Bronchial epithelial cell (primary cell): ENCODE measurements around the gene CCNE1. TPM values are rescaled to one million over a fixed set of nuclear protein-coding genes. Genes with fewer than 3 reads are reported as not detected.

Experiments used
- DNase-seq: peaks from one replicate; pipeline ENCODE4 v3.0.0-alpha.2; 2010; ENCODE audit warnings: low read depth
- FAIRE-seq: peaks from 2 replicates; lab custom pipeline; 2011; peaks lifted over from hg19 to GRCh38; lab: Jason Lieb, UNC
- H3K27me3 ChIP-seq: 2 replicates; pipeline ENCODE4 v1.5.1; 2011; ENCODE audit warnings: low read length; ENCODE audit not compliant: control insufficient read depth, insufficient read depth
- H3K36me3 ChIP-seq: 2 replicates; pipeline ENCODE4 v1.5.1; 2011; ENCODE audit warnings: low read length; ENCODE audit not compliant: control insufficient read depth, insufficient read depth
- H3K4me3 ChIP-seq: 2 replicates; pipeline ENCODE4 v1.5.1; 2011; ENCODE audit warnings: mild to moderate bottlenecking, low read depth, low read length, control low read depth
- CTCF ChIP-seq: IDR thresholded peaks from 2 replicates; pipeline ENCODE4 v1.5.1; 2011; ENCODE audit warnings: mild to moderate bottlenecking, moderate library complexity, low read length, control low read depth, inconsistent platforms; ENCODE audit not compliant: insufficient read depth, severe bottlenecking
- total RNA-seq: library from RNA; depleted of rRNA; stranded (reverse); fragments of >200 nt; gene quantifications from 2 replicates; pipeline ENCODE4 v1.2.1, GENCODE V29; 2014

CCNE1 gene
- 6.1 and 9.9 TPM in 2 replicates for total RNA-seq

GRCh38 chr19:29811125-29812079 lies at the start of gene CCNE1:
TSS of gene CCNE1 (plus strand) at chr19:29811991. CDS start at chr19:29812556, 565 bp downstream.
- no peak for TF ChIP-seq CTCF
- DNase-seq = peak; percentile 44
- Histone ChIP-seq H3K36me3 (no peaks in the 10 kb centered on the region), H3K4me3 (peak within 1 kb of the TSS; percentile 51), H3K27me3 (no peaks in the 10 kb centered on the region)
- FAIRE-seq = no peak

DNA sequence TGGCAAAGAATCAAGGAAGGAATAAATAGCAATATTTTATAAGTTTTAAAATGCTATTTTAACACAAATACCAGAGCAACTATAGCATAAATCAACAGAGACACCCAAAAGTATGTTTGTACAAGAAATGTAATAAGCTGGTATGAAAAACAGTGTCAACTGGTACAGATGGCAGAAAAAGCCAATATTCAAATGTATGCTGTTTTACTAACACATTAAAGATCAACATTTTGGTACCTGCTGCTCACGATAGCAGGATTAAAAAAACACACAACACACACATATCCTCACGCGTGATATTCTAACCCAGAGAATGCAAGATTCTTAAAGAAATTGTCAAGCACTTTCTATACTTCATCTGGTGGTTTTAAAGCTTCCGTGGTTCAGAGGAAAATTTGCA lies 48.6 kb upstream of the CCNE1 start:
- Histone ChIP-seq H3K36me3 (no peaks in the 10 kb centered on the region), H3K27me3 (no peaks in the 10 kb centered on the region), H3K4me3 (no peak overlapping the region)
- no peak for TF ChIP-seq CTCF
- DNase-seq (no peak), FAIRE-seq (no peak)

DNA sequence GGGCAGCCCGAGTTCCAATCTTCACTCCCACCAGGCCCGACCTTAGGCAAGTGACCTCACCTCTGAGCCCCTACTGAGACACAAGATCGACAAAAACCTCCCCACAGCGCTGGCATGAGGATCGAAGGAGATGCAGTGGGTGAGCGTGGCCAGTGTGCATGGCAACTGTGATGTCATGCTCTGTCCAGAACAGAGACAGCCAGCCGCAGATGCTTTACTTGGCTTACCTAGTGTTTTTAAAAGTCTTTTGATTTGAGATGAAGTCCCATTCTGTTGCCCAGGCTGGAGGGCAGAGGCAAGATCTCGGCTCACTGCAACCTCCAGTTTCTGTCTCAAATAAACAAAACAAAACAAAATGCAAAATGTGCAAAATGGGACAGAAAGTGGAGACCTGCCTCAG lies 47.4 kb upstream of the CCNE1 start:
- H3K36me3 ChIP-seq = no peaks in the 10 kb centered on the region
- no peak for TF ChIP-seq CTCF
- FAIRE-seq = no peak

GRCh38 chr19:29766100-29766499 lies 45.7 kb upstream of the CCNE1 start:
- Histone ChIP-seq H3K4me3 (no peak overlapping the region), H3K36me3 (no peaks in the 10 kb centered on the region), H3K27me3 (no peaks in the 10 kb centered on the region)
- TF ChIP-seq CTCF = no peak
- DNase-seq (no peak), FAIRE-seq (no peak)

More for the DNA sequence above, 47.4 kb upstream of the CCNE1 start:
- no peak for DNase-seq
- H3K4me3 ChIP-seq = no peak overlapping the region
- no peaks in the 10 kb centered on the region for H3K27me3 ChIP-seq

DNA sequence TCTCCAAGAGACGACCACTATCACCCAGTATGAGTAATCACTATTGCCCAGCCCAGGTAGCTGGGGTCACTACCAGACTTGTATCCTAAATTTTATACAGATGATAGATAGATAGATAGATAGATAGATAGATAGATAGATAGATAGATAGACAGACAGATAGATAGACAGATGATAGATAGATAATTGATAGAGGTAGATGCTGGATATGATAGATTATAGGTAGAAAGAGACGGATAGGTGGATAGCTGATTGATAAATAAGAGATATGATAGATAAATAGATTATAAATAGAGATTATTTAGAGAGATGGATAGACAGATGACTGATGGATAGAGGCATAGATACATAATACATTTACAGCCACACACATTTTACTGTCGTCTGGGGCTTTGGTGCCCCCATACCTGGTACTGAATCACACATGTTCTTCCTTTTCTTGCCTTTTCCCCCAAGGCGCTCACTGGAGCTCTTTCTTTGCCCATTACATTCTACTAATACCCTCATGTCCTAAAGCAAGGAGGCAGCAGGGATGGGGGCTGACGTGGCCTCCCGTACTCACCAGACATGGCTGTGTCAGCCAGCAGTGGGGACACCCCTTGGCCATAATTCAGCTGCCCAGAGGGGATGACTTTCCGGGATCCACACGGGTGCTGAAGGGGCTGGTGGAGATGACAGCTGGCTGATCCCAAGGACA lies 44.6 kb upstream of the CCNE1 start:
- no peak for DNase-seq
- FAIRE-seq = no peak
- no peaks in the 10 kb centered on the region for H3K27me3 ChIP-seq
- H3K4me3 ChIP-seq = no peak overlapping the region
- TF ChIP-seq CTCF = no peak
- no peaks in the 10 kb centered on the region for H3K36me3 ChIP-seq
